Measurements from ENCODE around the gene EXOC3L4.

Gene EXOC3L4

GRCh38 chr14:103064978-103065377 is 29.5 kb upstream of the EXOC3L4 start:
- H3K4me3 ChIP-seq (ENCODE audit: low read depth, low read length): no peak overlapping the region
- TF ChIP-seq, protein P1, sequence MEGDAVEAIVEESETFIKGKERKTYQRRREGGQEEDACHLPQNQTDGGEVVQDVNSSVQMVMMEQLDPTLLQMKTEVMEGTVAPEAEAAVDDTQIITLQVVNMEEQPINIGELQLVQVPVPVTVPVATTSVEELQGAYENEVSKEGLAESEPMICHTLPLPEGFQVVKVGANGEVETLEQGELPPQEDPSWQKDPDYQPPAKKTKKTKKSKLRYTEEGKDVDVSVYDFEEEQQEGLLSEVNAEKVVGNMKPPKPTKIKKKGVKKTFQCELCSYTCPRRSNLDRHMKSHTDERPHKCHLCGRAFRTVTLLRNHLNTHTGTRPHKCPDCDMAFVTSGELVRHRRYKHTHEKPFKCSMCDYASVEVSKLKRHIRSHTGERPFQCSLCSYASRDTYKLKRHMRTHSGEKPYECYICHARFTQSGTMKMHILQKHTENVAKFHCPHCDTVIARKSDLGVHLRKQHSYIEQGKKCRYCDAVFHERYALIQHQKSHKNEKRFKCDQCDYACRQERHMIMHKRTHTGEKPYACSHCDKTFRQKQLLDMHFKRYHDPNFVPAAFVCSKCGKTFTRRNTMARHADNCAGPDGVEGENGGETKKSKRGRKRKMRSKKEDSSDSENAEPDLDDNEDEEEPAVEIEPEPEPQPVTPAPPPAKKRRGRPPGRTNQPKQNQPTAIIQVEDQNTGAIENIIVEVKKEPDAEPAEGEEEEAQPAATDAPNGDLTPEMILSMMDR (IDR thresholded peaks at IDR 0.05; ENCODE audit: insufficient read depth, low read depth, low read length, missing control alignments): no peak
- no peak for DNase-seq (ENCODE audit: low read depth)

DNA sequence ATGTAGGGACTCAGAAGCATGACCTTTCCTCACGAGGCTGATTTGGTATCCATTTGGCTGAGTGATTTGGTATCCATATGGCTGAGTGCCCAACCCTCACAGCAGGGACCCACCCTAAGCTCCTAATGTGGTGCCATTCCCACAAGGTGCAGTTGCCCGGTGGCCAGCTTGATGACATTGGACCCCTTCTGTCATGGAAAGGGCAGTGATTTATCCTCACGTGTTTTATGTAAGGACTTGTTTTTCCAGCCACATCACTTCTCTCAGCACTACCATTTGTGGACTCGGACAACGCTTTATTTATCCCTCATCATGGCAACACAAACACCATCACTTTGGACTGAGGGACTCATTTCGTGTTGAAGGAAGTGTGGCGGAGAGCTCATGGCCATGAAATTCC is 28.7 kb upstream of the EXOC3L4 start:
- TF ChIP-seq, protein P1 (IDR thresholded peaks at IDR 0.05; ENCODE audit: insufficient read depth, low read depth, low read length, missing control alignments): no peak
- no peak overlapping the region for H3K4me3 ChIP-seq (ENCODE audit: low read depth, low read length)
- DNase-seq (ENCODE audit: low read depth): no peak

DNA sequence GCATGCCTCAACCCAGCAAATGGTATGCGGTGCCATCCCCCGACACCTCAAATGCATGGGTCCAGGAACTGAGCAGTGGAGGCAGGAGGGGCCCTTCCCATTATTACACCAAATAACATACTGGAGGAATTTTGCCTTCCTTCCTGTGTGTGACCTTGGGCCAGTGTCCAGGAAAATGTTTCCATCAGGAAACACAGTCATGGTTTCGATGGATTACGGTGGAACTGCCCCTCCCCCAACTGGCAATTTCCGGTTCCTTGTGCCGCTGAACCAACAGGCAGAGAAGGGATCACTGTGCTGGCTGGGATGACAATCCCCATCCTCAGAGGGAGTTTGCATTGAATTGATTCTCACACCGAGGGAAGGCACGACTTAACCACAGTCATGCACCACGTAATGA is 28.1 kb upstream of the EXOC3L4 start:
- no peak for DNase-seq (ENCODE audit: low read depth)
- TF ChIP-seq, protein P1 (IDR thresholded peaks at IDR 0.05; ENCODE audit: insufficient read depth, low read depth, low read length, missing control alignments): no peak
- no peak overlapping the region for H3K4me3 ChIP-seq (ENCODE audit: low read depth, low read length)

- H3K4me3 ChIP-seq (ENCODE audit: low read depth, low read length): no peak overlapping the region
- no peak for DNase-seq (ENCODE audit: low read depth)
- TF ChIP-seq, protein P1 (IDR thresholded peaks at IDR 0.05; ENCODE audit: insufficient read depth, low read depth, low read length, missing control alignments): no peak
Observed at GRCh38 chr14:103067231-103067954, 27.1 kb upstream of the EXOC3L4 start.

DNA sequence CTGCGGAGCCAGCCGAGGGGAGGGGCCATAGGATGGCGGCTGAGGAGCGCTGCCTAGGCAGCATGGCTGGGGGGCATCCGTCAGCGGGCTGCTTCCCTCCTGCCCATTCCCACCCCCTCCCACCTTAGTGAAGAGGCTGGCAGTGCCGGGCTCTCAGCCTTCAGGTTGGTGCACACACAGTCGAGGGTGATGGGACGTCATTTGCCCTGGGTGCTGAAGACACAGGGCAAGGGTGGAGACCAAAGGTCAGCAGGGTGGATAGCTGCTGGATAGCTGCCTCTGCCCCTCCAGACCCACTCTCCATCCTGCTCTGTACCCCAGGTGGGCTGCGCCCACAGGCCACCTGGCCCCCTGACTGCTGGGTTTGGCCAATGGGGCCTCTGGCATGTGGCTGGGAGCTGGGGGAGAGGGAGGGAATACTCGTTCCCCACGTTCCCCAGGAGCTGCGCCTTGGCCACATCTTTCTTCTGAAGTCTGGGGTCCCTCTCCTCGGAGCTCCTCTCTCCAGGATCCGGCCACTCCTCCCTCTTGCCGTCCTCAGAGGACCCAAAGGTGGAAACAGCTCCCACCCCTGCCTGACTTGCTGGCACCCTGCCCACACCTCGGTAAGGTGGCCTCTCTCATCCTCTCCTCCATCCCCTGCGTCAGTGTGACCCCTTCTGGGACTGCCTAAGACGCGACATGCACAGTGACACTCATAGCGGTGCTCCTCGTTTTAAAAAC is 26.0 kb upstream of the EXOC3L4 start:
- TF ChIP-seq, protein P1 (IDR thresholded peaks at IDR 0.05; ENCODE audit: insufficient read depth, low read depth, low read length, missing control alignments): no peak
- no peak for DNase-seq (ENCODE audit: low read depth)
- no peak overlapping the region for H3K4me3 ChIP-seq (ENCODE audit: low read depth, low read length)

- DNase-seq (ENCODE audit: low read depth): no peak
- H3K4me3 ChIP-seq (ENCODE audit: low read depth, low read length): no peak overlapping the region
- TF ChIP-seq, protein P1 (IDR thresholded peaks at IDR 0.05; ENCODE audit: insufficient read depth, low read depth, low read length, missing control alignments): no peak
Observed at GRCh38 chr14:103070263-103070885, 24.2 kb upstream of the EXOC3L4 start.
